Lower leg skin (tissue), 4 donors: Measurements from ENCODE around the gene PRM1. TPM values are rescaled to one million over a fixed set of nuclear protein-coding genes. Genes with fewer than 3 reads are reported as not detected.
A peak's percentile ranks its signal among the peaks of the same experiment; 100 is the strongest.

ENCODE experiments used
- DNase-seq, 2 donors: peaks; one replicate each; pipeline ENCODE4 v3.0.0-alpha.2; 2019; ENCODE audit warnings: low spot score in 2 of 2
- H3K4me3 ChIP-seq: fragments of 200-600 bp; sonication (generic); 2 replicates; pipeline ENCODE4 v1.5.1; 2017; ENCODE audit warnings: mild to moderate bottlenecking, low read depth; ENCODE audit not compliant: poor library complexity, severe bottlenecking
- CTCF ChIP-seq, 3 donors: fragments of 450-650 bp; IDR thresholded peaks; one replicate each; pipeline ENCODE4 v1.5.1; 2016; ENCODE audit warnings: antibody characterized with exemption in 3 of 3, mild to moderate bottlenecking in 3 of 3, moderate library complexity in 2 of 3
- POLR2A ChIP-seq, 2 donors: fragments of 450-650 bp; IDR thresholded peaks; one replicate each; pipeline ENCODE4 v1.6.1; 2016 to 2017; ENCODE audit warnings: antibody characterized with exemption in 2 of 2, mild to moderate bottlenecking in 1 of 2, moderate library complexity in 1 of 2
- WGBS, 2 donors: methylation state at CpG; one replicate each; pipeline ENCODE4 v1.1.5; 2018; 5-methylcytosine and 5-hydroxymethylcytosine counted together
- intact Hi-C: fragments of 100-400 bp; cut with DNase I; formaldehyde crosslinking; loops from one replicate; pipeline ENCODE4 v1.15.0; 2023; ENCODE audit warnings: low total_unique reads
- total RNA-seq, 4 donors: library from RNA; depleted of rRNA; stranded (reverse); fragments of >200 nt; gene quantifications; one replicate each; pipeline ENCODE4 v1.1.0, GENCODE V29; 2016

PRM1 gene, protein sequence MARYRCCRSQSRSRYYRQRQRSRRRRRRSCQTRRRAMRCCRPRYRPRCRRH
- not detected for total RNA-seq

- 90 to 91% methylated on average over 24 to 25 of the region's 25 CpGs for WGBS, 2 donors
- no peak within 1 kb of the TSS for H3K4me3 ChIP-seq
- DNase-seq: no peak
- TF ChIP-seq CTCF (IDR thresholded peaks at IDR 0.05): no peak
- TF ChIP-seq POLR2A (IDR thresholded peaks at IDR 0.05): no peak
- intact Hi-C loops: no loop called here
Measured at GRCh38 chr16:11280616-11281522, at the start of gene PRM1. PRM1 (minus strand) TSS chr16:11281330; CDS start chr16:11281238, 92 bp downstream.

GRCh38 chr16:11330526-11331237 is 49.6 kb upstream of the PRM1 start:
- no peak for TF ChIP-seq CTCF (IDR thresholded peaks at IDR 0.05)
- TF ChIP-seq POLR2A (IDR thresholded peaks at IDR 0.05): no peak
- WGBS, 2 donors: 83 to 85% methylated on average over 5 of the region's 5 CpGs
- intact Hi-C loops: no loop called here
- H3K4me3 ChIP-seq: no peak overlapping the region
- DNase-seq: no peak

GRCh38 chr16:11329891-11330290 is 48.8 kb upstream of the PRM1 start:
- no peak for DNase-seq
- 83 to 85% methylated on average over 3 of the region's 3 CpGs for WGBS, 2 donors
- TF ChIP-seq POLR2A (IDR thresholded peaks at IDR 0.05): no peak
- no peak for TF ChIP-seq CTCF (IDR thresholded peaks at IDR 0.05)
- intact Hi-C loops: no loop called here
- no peak overlapping the region for H3K4me3 ChIP-seq

- intact Hi-C loops: no loop called here
- 31% methylated on average over 6 of the region's 6 CpGs for WGBS, 2 donors
- no peak overlapping the region for H3K4me3 ChIP-seq
- no peak for DNase-seq
- no peak for TF ChIP-seq POLR2A (IDR thresholded peaks at IDR 0.05)
- TF ChIP-seq CTCF (IDR thresholded peaks at IDR 0.05): no peak
Measured at GRCh38 chr16:11329071-11329491, 48.0 kb upstream of the PRM1 start.

GRCh38 chr16:11328172-11329070 is 47.3 kb upstream of the PRM1 start:
- no peak for TF ChIP-seq CTCF (IDR thresholded peaks at IDR 0.05)
- TF ChIP-seq POLR2A (IDR thresholded peaks at IDR 0.05): no peak
- WGBS, 2 donors: 34 to 41% methylated on average over 12 of the region's 12 CpGs
- H3K4me3 ChIP-seq: no peak overlapping the region
- intact Hi-C loops: no loop called here
- DNase-seq: peak in 1 of 2 donors; percentile 44
